ENCODE measurements around the gene MRM2.

GRCh38 chr7:2202361-2202761, 39.6 kb downstream of the MRM2 start:
- TF ChIP-seq, protein P1, sequence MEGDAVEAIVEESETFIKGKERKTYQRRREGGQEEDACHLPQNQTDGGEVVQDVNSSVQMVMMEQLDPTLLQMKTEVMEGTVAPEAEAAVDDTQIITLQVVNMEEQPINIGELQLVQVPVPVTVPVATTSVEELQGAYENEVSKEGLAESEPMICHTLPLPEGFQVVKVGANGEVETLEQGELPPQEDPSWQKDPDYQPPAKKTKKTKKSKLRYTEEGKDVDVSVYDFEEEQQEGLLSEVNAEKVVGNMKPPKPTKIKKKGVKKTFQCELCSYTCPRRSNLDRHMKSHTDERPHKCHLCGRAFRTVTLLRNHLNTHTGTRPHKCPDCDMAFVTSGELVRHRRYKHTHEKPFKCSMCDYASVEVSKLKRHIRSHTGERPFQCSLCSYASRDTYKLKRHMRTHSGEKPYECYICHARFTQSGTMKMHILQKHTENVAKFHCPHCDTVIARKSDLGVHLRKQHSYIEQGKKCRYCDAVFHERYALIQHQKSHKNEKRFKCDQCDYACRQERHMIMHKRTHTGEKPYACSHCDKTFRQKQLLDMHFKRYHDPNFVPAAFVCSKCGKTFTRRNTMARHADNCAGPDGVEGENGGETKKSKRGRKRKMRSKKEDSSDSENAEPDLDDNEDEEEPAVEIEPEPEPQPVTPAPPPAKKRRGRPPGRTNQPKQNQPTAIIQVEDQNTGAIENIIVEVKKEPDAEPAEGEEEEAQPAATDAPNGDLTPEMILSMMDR (IDR thresholded peaks at IDR 0.05) = no peak
- no peak for TF ChIP-seq POLR2A (IDR thresholded peaks at IDR 0.05)

All from right lobe of liver (tissue), 4 donors.